CD14-positive monocyte (primary cell): ENCODE results near the gene ITPKA. TPM values are rescaled to one million over a fixed set of nuclear protein-coding genes. Genes with fewer than 3 reads are reported as not detected.

Source experiments
- DNase-seq, 3 donors: peaks; one replicate each; pipeline ENCODE4 v3.0.0-alpha.2; 2011 to 2022
- H2AFZ ChIP-seq: 2 replicates; pipeline ENCODE4 v1.6.0; 2012; ENCODE audit warnings: mild to moderate bottlenecking, low read depth, low read length, inconsistent platforms; ENCODE audit not compliant: insufficient read depth, poor library complexity, severe bottlenecking
- H3K27ac ChIP-seq, 2 donors: 1 replicate in 1 of 2; 2 replicates in 1 of 2; pipeline ENCODE4 v1.5.1; 2012 to 2013; ENCODE audit warnings: low read length in 2 of 2, control low read depth in 1 of 2, inconsistent platforms in 1 of 2, low read depth in 1 of 2, mild to moderate bottlenecking in 1 of 2
- H3K27me3 ChIP-seq, 2 donors: one replicate each; pipeline versions ENCODE4 v1.6.0 to v1.6.1; 2011 to 2013; ENCODE audit warnings: low read length in 2 of 2; ENCODE audit not compliant: control insufficient read depth in 2 of 2, insufficient read depth in 2 of 2
- H3K36me3 ChIP-seq, 2 donors: replicated peaks in 1 of 2; 1 replicate in 1 of 2; 2 replicates in 1 of 2; pipeline versions ENCODE4 v1.5.1 to v1.6.1; 2012 to 2013; ENCODE audit warnings: low read length in 2 of 2, control low read depth in 1 of 2, inconsistent platforms in 1 of 2, mild to moderate bottlenecking in 1 of 2; ENCODE audit not compliant: insufficient read depth in 2 of 2, control insufficient read depth in 1 of 2
- H3K4me1 ChIP-seq, 2 donors: 1 replicate in 1 of 2; 2 replicates in 1 of 2; pipeline versions ENCODE4 v1.5.1 to v1.6.1; 2012 to 2013; ENCODE audit warnings: low read length in 2 of 2, control low read depth in 1 of 2, inconsistent platforms in 1 of 2, mild to moderate bottlenecking in 1 of 2, moderate library complexity in 1 of 2; ENCODE audit not compliant: insufficient read depth in 2 of 2, control insufficient read depth in 1 of 2
- H3K4me2 ChIP-seq: replicated peaks from 2 replicates; pipeline ENCODE3; 2012; ENCODE audit warnings: low read length, moderate library complexity, mild to moderate bottlenecking; ENCODE audit not compliant: poor library complexity, severe bottlenecking; ENCODE audit errors: extremely low read depth
- H3K4me3 ChIP-seq, 3 experiments: fragments of 200-600 bp in 1 of 3; sonication (generic) in 1 of 3; replicated peaks in 1 of 3; 1 replicate in 2 of 3; 2 replicates in 1 of 3; pipeline ENCODE4 v1.5.1; 2011 to 2013; ENCODE audit warnings: low read length in 3 of 3, mild to moderate bottlenecking in 3 of 3, control low read depth in 2 of 3, low read depth in 2 of 3, inconsistent platforms in 1 of 3, moderate library complexity in 1 of 3
- H3K79me2 ChIP-seq: 2 replicates; pipeline ENCODE4 v1.6.0; 2012; ENCODE audit warnings: mild to moderate bottlenecking, control low read depth, inconsistent platforms, low read length, moderate library complexity; ENCODE audit not compliant: insufficient read depth
- H3K9ac ChIP-seq: 2 replicates; pipeline ENCODE4 v1.6.0; 2017; ENCODE audit warnings: low read length, mild to moderate bottlenecking; ENCODE audit not compliant: insufficient read depth, poor library complexity, severe bottlenecking
- H3K9me3 ChIP-seq, 2 donors: replicated peaks in 1 of 2; 1 replicate in 1 of 2; 2 replicates in 1 of 2; pipeline versions ENCODE4 v1.5.1 to v1.6.1; 2012 to 2013; ENCODE audit warnings: low read length in 2 of 2, control low read depth in 1 of 2; ENCODE audit not compliant: control insufficient read depth in 1 of 2, insufficient read depth in 1 of 2
- H4K20me1 ChIP-seq: 2 replicates; pipeline ENCODE4 v1.6.0; 2012; ENCODE audit warnings: mild to moderate bottlenecking, low read length, control low read depth, moderate library complexity; ENCODE audit not compliant: insufficient read depth
- H3K27ac Mint-ChIP-seq, 7 donors: one replicate each; pipeline ENCODE4 v1.8.0; 2020; ENCODE audit warnings: mild to moderate bottlenecking in 7 of 7, mixed read lengths in 7 of 7, moderate library complexity in 6 of 7, inconsistent platforms in 2 of 7
- H3K27me3 Mint-ChIP-seq, 3 donors: one replicate each; pipeline ENCODE4 v1.8.0; 2021 to 2022; ENCODE audit warnings: low read depth in 3 of 3, mild to moderate bottlenecking in 3 of 3, mixed read lengths in 3 of 3, moderate library complexity in 3 of 3, inconsistent platforms in 1 of 3
- H3K36me3 Mint-ChIP-seq, 2 donors: one replicate each; pipeline ENCODE4 v1.8.0; 2020; ENCODE audit warnings: mixed read lengths in 2 of 2, inconsistent platforms in 1 of 2, mild to moderate bottlenecking in 1 of 2
- H3K4me1 Mint-ChIP-seq: one replicate; pipeline ENCODE4 v1.8.0; 2020; ENCODE audit warnings: mild to moderate bottlenecking, mixed read lengths
- H3K4me3 Mint-ChIP-seq, 2 donors: one replicate each; pipeline ENCODE4 v1.8.0; 2020; ENCODE audit warnings: mild to moderate bottlenecking in 2 of 2, mixed read lengths in 2 of 2, moderate library complexity in 1 of 2
- H3K9me3 Mint-ChIP-seq, 7 donors: one replicate each; pipeline ENCODE4 v1.8.0; 2020 to 2022; ENCODE audit warnings: mixed read lengths in 7 of 7, mild to moderate bottlenecking in 6 of 7, moderate library complexity in 6 of 7, inconsistent platforms in 2 of 7
- CTCF ChIP-seq: fragments of 200-600 bp; IDR thresholded peaks from one replicate; pipeline ENCODE4 v1.8.0; 2022; ENCODE audit warnings: antibody characterized with exemption, mild to moderate bottlenecking
- WGBS: methylation state at CpG from one replicate; pipeline ENCODE4 v1.1.5; 2013; ENCODE audit warnings: missing lambda C conversion rate; ENCODE audit not compliant: insufficient coverage; 5-methylcytosine and 5-hydroxymethylcytosine counted together
- intact Hi-C, 2 donors: fragments of 100-400 bp; cut with micrococcal nuclease; formaldehyde crosslinking; loops; one replicate each; pipeline versions ENCODE4 v1.15.0 to v1.15.1; 2023
- polyA plus RNA-seq, 3 donors: library from polyadenylated mRNA; depleted of rRNA in 1 of 3; unstranded in 2 of 3; stranded (reverse) in 1 of 3; fragments of 300-500 nt in 2 of 3; fragments of >200 nt in 1 of 3; fragmentation: Illumina TruSeq in 2 of 3; gene quantifications; 1 replicate in 2 of 3; 2 replicates in 1 of 3; pipeline ENCODE4 v1.2.3, GENCODE V29; 2012 to 2021

ITPKA gene
- polyA plus RNA-seq, 3 donors = 0.31 TPM; not detected in 2

- Mint-ChIP-seq H3K4me1 (peaks cover 18% of the 10 kb centered on the region), H3K36me3 (peaks cover 0 to 4% of the 10 kb centered on the region in 2 donors), H3K27me3 (peaks cover 38 to 52% (median 52%) of the 10 kb centered on the region in 3 donors), H3K4me3 (no peak overlapping the region), H3K27ac (no peak overlapping the region), H3K9me3 (peaks cover 0 to 10% (median 0%) of the 10 kb centered on the region in 7 donors)
- Histone ChIP-seq H3K4me1 (peaks cover 17 to 26% of the 10 kb centered on the region in 2 donors), H3K27me3 (peaks cover 19 to 50% of the 10 kb centered on the region in 2 donors), H4K20me1 (no peaks in the 10 kb centered on the region), H3K4me2 (no peak overlapping the region), H3K36me3 (no peaks in the 10 kb centered on the region), H3K79me2 (no peaks in the 10 kb centered on the region), H3K9ac (no peak overlapping the region), H3K4me3 (no peak overlapping the region), H2AFZ (no peak overlapping the region), H3K27ac (no peak overlapping the region), H3K9me3 (peaks cover 0 to 2% of the 10 kb centered on the region in 2 donors)
- TF ChIP-seq CTCF = no peak
- WGBS = no CpG with 5 or more reads among the region's 10 CpGs
- intact Hi-C loops = no loop called here
- no peak for DNase-seq
These were observed 13.2 kb downstream of the ITPKA start for GRCh38 chr15:41506796-41507341.

- DNase-seq = no peak
- Histone ChIP-seq H3K4me2 (no peak overlapping the region), H3K9me3 (peaks cover 0 to 10% of the 10 kb centered on the region in 2 donors), H3K4me1 (peaks cover 17 to 26% of the 10 kb centered on the region in 2 donors), H3K9ac (no peak overlapping the region), H3K27me3 (peaks cover 24 to 50% of the 10 kb centered on the region in 2 donors), H3K27ac (no peak overlapping the region), H2AFZ (no peak overlapping the region), H3K36me3 (no peaks in the 10 kb centered on the region), H4K20me1 (no peaks in the 10 kb centered on the region), H3K79me2 (no peaks in the 10 kb centered on the region), H3K4me3 (no peak overlapping the region)
- H3K27ac Mint-ChIP-seq = peak overlapping the region in 1 of 7 donors; percentile 71
- H3K36me3 Mint-ChIP-seq = peaks cover 3 to 4% of the 10 kb centered on the region in 2 donors
- H3K4me1 Mint-ChIP-seq = peaks cover 17% of the 10 kb centered on the region
- H3K9me3 Mint-ChIP-seq = peaks cover 0 to 11% (median 8%) of the 10 kb centered on the region in 7 donors
- WGBS = 98% methylated on average over 7 of the region's 7 CpGs
- TF ChIP-seq CTCF = no peak
- no peak overlapping the region for H3K4me3 Mint-ChIP-seq
- peaks cover 38 to 52% (median 52%) of the 10 kb centered on the region in 3 donors for H3K27me3 Mint-ChIP-seq
- intact Hi-C loops = no loop called here
These were observed 14.2 kb downstream of the ITPKA start for GRCh38 chr15:41507820-41508290.
